GM21717 (cell line): ENCODE results near the gene DPT.

Source experiments
- ATAC-seq: cut with Tn5 transposase; IDR thresholded peaks from one replicate; pipeline ENCODE4 v1.9.1; 2021; ENCODE audit warnings: mild to moderate bottlenecking, moderate library complexity; ENCODE audit not compliant: unreplicated experiment

Gene DPT

GRCh38 chr1:168736520-168736919 lies 7.5 kb upstream of the DPT start:
- no peak for ATAC-seq

- ATAC-seq, result no peak
These were observed 7.0 kb upstream of the DPT start for GRCh38 chr1:168735974-168736373.

- no peak for ATAC-seq
These were observed 5.9 kb upstream of the DPT start for GRCh38 chr1:168734946-168735345.

- no peak for ATAC-seq
These were observed 5.3 kb upstream of the DPT start for GRCh38 chr1:168734271-168734670.

GRCh38 chr1:168733241-168733640 lies 4.2 kb upstream of the DPT start:
- no peak for ATAC-seq

GRCh38 chr1:168732736-168733135 lies 3.7 kb upstream of the DPT start:
- ATAC-seq, result no peak

- no peak for ATAC-seq
These were observed 2.4 kb upstream of the DPT start for GRCh38 chr1:168731244-168731953.

GRCh38 chr1:168729405-168729802 lies 398 bp upstream of the DPT start:
- ATAC-seq, result no peak

GRCh38 chr1:168726719-168727118 lies 2.3 kb downstream of the DPT start:
- ATAC-seq, result no peak

- ATAC-seq, result no peak
These were observed 2.7 kb downstream of the DPT start for GRCh38 chr1:168726281-168726680.

- ATAC-seq, result no peak
These were observed 3.2 kb downstream of the DPT start for GRCh38 chr1:168725831-168726230.

- no peak for ATAC-seq
These were observed 3.9 kb downstream of the DPT start for GRCh38 chr1:168725060-168725459.

GRCh38 chr1:168723000-168723399 lies 6.0 kb downstream of the DPT start:
- ATAC-seq, result no peak

GRCh38 chr1:168720839-168721238 lies 8.2 kb downstream of the DPT start:
- ATAC-seq, result no peak

GRCh38 chr1:168719306-168720111 lies 9.5 kb downstream of the DPT start:
- peak; percentile 90 for ATAC-seq

GRCh38 chr1:168717906-168718891 lies 10.8 kb downstream of the DPT start:
- ATAC-seq, result no peak

GRCh38 chr1:168714012-168714411 lies 15.0 kb downstream of the DPT start:
- no peak for ATAC-seq

GRCh38 chr1:168709405-168710363 lies 19.3 kb downstream of the DPT start:
- ATAC-seq, result no peak

GRCh38 chr1:168708698-168709404 lies 20.2 kb downstream of the DPT start:
- no peak for ATAC-seq
